HEK293 (cell line): ENCODE measurements around the gene GOLGA5.

ENCODE experiments used
- CTCF ChIA-PET: fragments of 350-600 bp; formaldehyde crosslinking; extraction: SDS; loops from one replicate; lab custom pipeline; 2021; ENCODE audit warnings: antibody characterized with exemption; lab: Yijun Ruan, JAX
- POLR2A ChIA-PET: fragments of 300-600 bp; formaldehyde crosslinking; extraction: SDS; loops from one replicate; lab custom pipeline; 2020; ENCODE audit warnings: antibody characterized with exemption, inconsistent platforms; lab: Yijun Ruan, JAX
- H3K27ac ChIP-seq: fragments of 200-500 bp; sonication (Bioruptor generic); 2 replicates; pipeline ENCODE4 v1.5.1; 2014; ENCODE audit warnings: low read depth, low read length, control low read depth, inconsistent platforms; ENCODE audit errors: extremely low read depth
- H3K36me3 ChIP-seq, 2 experiments: fragments of 200-500 bp in 1 of 2; sonication (Bioruptor generic) in 1 of 2; 1 replicate in 1 of 2; 2 replicates in 1 of 2; pipeline ENCODE4 v1.5.1; 2014 to 2017; ENCODE audit warnings: inconsistent platforms in 2 of 2, low read length in 2 of 2; ENCODE audit not compliant: control insufficient read depth in 2 of 2, insufficient read depth in 1 of 2
- H3K4me1 ChIP-seq: fragments of 200-500 bp; sonication (Bioruptor generic); 2 replicates; pipeline ENCODE4 v1.5.1; 2014; ENCODE audit warnings: mild to moderate bottlenecking, low read length, inconsistent platforms; ENCODE audit not compliant: control insufficient read depth, insufficient read depth
- H3K4me3 ChIP-seq: 2 replicates; pipeline ENCODE4 v1.5.1; 2011; ENCODE audit warnings: low read depth, mild to moderate bottlenecking, control low read depth, low read length, moderate library complexity
- H3K9me3 ChIP-seq: fragments of 200-500 bp; sonication (Bioruptor generic); 2 replicates; pipeline ENCODE4 v1.5.1; 2014; ENCODE audit warnings: low read depth, low read length, inconsistent platforms; ENCODE audit not compliant: control insufficient read depth, insufficient read depth
- GLI4 ChIP-seq: fragments of 450-650 bp; formaldehyde crosslinking; IDR thresholded peaks from 2 replicates; pipeline ENCODE4 v1.5.1; 2016; ENCODE audit warnings: missing biosample characterization, missing genetic modification characterization
- IKZF3 ChIP-seq: fragments of 450-650 bp; IDR thresholded peaks from 2 replicates; pipeline ENCODE4 v1.5.0; 2018; ENCODE audit warnings: missing biosample characterization, mild to moderate bottlenecking, missing genetic modification characterization, moderate library complexity
- KLF8 ChIP-seq: fragments of 450-650 bp; formaldehyde crosslinking; IDR thresholded peaks from 2 replicates; pipeline ENCODE4 v1.5.1; 2016; ENCODE audit warnings: missing biosample characterization, missing genetic modification characterization
- OVOL3 ChIP-seq: fragments of 450-650 bp; formaldehyde crosslinking; IDR thresholded peaks from 2 replicates; pipeline ENCODE4 v1.5.1; 2016; ENCODE audit warnings: missing biosample characterization, missing genetic modification characterization
- TCF7L2 ChIP-seq: IDR thresholded peaks from 2 replicates; pipeline ENCODE4 v1.6.1; 2011; ENCODE audit warnings: low read depth, mild to moderate bottlenecking, inconsistent platforms, low read length, moderate library complexity, borderline replicate concordance
- WT1 ChIP-seq: fragments of 450-650 bp; formaldehyde crosslinking; IDR thresholded peaks from 2 replicates; pipeline ENCODE4 v1.5.1; 2016; ENCODE audit warnings: missing biosample characterization, missing genetic modification characterization
- ZBTB20 ChIP-seq: fragments of 450-650 bp; formaldehyde crosslinking; IDR thresholded peaks from 2 replicates; pipeline ENCODE4 v1.5.1; 2016; ENCODE audit warnings: missing biosample characterization, missing genetic modification characterization
- ZEB2 ChIP-seq: fragments of 450-650 bp; formaldehyde crosslinking; IDR thresholded peaks from 2 replicates; pipeline ENCODE4 v1.5.1; 2016; ENCODE audit warnings: missing biosample characterization, missing genetic modification characterization
- ZIC2 ChIP-seq: fragments of 450-650 bp; formaldehyde crosslinking; IDR thresholded peaks from 2 replicates; pipeline ENCODE4 v1.5.1; 2016; ENCODE audit warnings: missing biosample characterization, missing genetic modification characterization
- ZNF114 ChIP-seq: fragments of 450-650 bp; formaldehyde crosslinking; IDR thresholded peaks from 2 replicates; pipeline ENCODE4 v1.5.0; 2017; ENCODE audit warnings: missing biosample characterization, missing genetic modification characterization
- ZNF146 ChIP-seq: fragments of 450-650 bp; formaldehyde crosslinking; IDR thresholded peaks from 2 replicates; pipeline ENCODE4 v1.5.1; 2016; ENCODE audit warnings: missing biosample characterization, missing genetic modification characterization
- ZNF169 ChIP-seq: fragments of 450-650 bp; formaldehyde crosslinking; IDR thresholded peaks from 2 replicates; pipeline ENCODE4 v1.5.1; 2016; ENCODE audit warnings: missing biosample characterization, missing genetic modification characterization
- ZNF175 ChIP-seq: fragments of 450-650 bp; formaldehyde crosslinking; IDR thresholded peaks from 2 replicates; pipeline ENCODE4 v1.5.1; 2016; ENCODE audit warnings: missing biosample characterization, missing genetic modification characterization
- ZNF223 ChIP-seq: fragments of 450-650 bp; formaldehyde crosslinking; IDR thresholded peaks from 2 replicates; pipeline ENCODE4 v1.5.1; 2016; ENCODE audit warnings: missing biosample characterization, missing genetic modification characterization
- ZNF266 ChIP-seq: fragments of 450-650 bp; formaldehyde crosslinking; IDR thresholded peaks from 2 replicates; pipeline ENCODE4 v1.5.1; 2016; ENCODE audit warnings: missing biosample characterization, missing genetic modification characterization, low read depth
- ZNF560 ChIP-seq: fragments of 450-650 bp; formaldehyde crosslinking; IDR thresholded peaks from 2 replicates; pipeline ENCODE4 v1.5.1; 2017; ENCODE audit warnings: missing biosample characterization, missing genetic modification characterization, borderline replicate concordance
- ZNF585B ChIP-seq: fragments of 450-650 bp; formaldehyde crosslinking; IDR thresholded peaks from 2 replicates; pipeline ENCODE4 v1.5.1; 2016; ENCODE audit warnings: missing biosample characterization, missing genetic modification characterization
- ZNF596 ChIP-seq: fragments of 450-650 bp; IDR thresholded peaks from 2 replicates; pipeline ENCODE4 v1.5.0; 2018; ENCODE audit warnings: missing biosample characterization, mild to moderate bottlenecking, missing genetic modification characterization, moderate library complexity
- ZNF654 ChIP-seq: fragments of 450-650 bp; formaldehyde crosslinking; IDR thresholded peaks from 2 replicates; pipeline ENCODE4 v1.5.1; 2016; ENCODE audit warnings: low read depth, missing biosample characterization, missing genetic modification characterization
- ZNF670 ChIP-seq: fragments of 450-650 bp; formaldehyde crosslinking; IDR thresholded peaks from 2 replicates; pipeline ENCODE4 v1.5.1; 2016; ENCODE audit warnings: missing biosample characterization, missing genetic modification characterization, low read depth
- TF ChIP-seq, protein P1 (sequence below): fragments of 450-650 bp; formaldehyde crosslinking; IDR thresholded peaks from 2 replicates; pipeline ENCODE4 v1.5.1; 2016; ENCODE audit warnings: missing biosample characterization, missing genetic modification characterization
- TF ChIP-seq, protein P2 (sequence below): fragments of 450-650 bp; formaldehyde crosslinking; IDR thresholded peaks from 2 replicates; pipeline ENCODE4 v1.5.1; 2017; ENCODE audit warnings: missing biosample characterization, missing genetic modification characterization
- TF ChIP-seq, protein P3 (sequence below): fragments of 450-650 bp; formaldehyde crosslinking; IDR thresholded peaks from 2 replicates; pipeline ENCODE4 v1.5.1; 2016; ENCODE audit warnings: missing biosample characterization, missing genetic modification characterization
- TF ChIP-seq, protein P4 (sequence below): fragments of 450-650 bp; formaldehyde crosslinking; IDR thresholded peaks from 2 replicates; pipeline ENCODE4 v1.5.1; 2016; ENCODE audit warnings: missing biosample characterization, missing genetic modification characterization

Gene GOLGA5

DNA sequence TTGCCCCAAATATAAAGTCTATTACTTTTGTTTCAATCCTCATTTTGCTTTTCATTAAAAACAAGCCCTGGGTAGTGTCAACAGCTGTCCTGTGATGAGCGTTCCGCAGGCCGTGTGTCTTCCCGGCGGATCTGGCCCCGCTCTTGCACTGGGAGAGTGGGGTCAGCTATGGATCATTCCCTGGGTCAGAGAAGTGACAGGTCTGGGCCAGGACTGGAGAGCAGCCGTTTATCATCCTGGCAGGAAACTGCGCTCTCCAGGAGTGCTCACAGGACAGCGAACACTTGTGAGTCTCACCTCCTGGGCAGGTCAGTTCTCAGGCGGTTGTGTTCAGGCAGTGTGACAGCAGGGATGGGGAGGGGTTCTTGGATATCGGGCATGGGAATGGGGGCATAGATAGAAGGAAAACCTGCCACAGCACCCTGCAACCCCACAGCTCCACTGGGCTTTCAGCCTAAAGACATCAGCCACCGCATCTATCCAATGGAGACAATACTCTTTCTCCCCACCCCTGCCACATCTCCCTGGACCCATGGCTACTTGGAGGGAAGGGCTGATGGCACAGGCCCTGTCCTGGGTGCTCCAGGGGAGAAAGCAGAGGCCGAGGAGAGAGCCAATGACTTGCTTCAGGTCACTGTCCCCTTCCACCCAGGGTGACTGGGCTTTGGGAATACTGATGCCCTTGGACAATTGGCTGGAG is 81.0 kb downstream of the GOLGA5 start (continued):
- TF ChIP-seq ZBTB20: no peak
- TF ChIP-seq, protein P1, sequence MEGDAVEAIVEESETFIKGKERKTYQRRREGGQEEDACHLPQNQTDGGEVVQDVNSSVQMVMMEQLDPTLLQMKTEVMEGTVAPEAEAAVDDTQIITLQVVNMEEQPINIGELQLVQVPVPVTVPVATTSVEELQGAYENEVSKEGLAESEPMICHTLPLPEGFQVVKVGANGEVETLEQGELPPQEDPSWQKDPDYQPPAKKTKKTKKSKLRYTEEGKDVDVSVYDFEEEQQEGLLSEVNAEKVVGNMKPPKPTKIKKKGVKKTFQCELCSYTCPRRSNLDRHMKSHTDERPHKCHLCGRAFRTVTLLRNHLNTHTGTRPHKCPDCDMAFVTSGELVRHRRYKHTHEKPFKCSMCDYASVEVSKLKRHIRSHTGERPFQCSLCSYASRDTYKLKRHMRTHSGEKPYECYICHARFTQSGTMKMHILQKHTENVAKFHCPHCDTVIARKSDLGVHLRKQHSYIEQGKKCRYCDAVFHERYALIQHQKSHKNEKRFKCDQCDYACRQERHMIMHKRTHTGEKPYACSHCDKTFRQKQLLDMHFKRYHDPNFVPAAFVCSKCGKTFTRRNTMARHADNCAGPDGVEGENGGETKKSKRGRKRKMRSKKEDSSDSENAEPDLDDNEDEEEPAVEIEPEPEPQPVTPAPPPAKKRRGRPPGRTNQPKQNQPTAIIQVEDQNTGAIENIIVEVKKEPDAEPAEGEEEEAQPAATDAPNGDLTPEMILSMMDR (tag by site-specific recombination): no peak
- TF ChIP-seq WT1 (tag by site-specific recombination): no peak
- TF ChIP-seq ZEB2 (tag by site-specific recombination): no peak

DNA sequence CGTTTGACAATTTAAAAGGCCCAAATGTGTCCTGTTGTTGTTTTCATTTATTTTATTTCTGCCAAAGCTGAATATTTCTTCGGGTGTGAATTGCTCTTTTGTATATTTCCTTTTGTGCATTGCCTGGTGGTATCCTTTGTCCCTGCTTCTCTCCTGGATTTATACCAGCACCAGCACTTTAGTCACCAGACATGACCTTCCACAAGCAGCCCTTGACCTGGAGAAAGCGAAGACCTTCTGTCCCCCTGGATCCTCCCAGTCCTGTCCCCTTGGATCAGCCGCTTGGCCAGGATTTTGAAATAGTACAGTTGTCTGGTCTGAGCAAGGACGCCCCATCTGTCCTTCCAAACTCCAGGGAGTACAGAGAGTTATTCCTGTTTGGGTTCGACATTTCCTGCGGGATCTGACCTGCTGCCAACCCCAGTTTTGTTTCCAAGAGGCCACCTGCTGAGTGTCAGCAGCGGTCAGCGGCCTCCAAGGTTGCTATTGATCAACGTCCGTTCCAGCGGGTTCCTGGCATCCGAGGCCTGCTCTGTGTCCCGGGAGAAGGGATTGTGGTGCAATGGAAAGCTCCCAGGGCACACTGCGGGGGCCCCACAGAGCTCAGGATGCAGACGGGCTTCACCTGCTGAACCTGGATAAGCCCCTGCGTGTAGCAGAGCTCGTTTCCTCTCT is 83.8 kb downstream of the GOLGA5 start:
- ChIA-PET POLR2A (no interaction called here), CTCF (no interaction called here)
- Histone ChIP-seq H3K36me3 (no peaks in the 10 kb centered on the region), H3K4me3 (no peak overlapping the region), H3K9me3 (no peaks in the 10 kb centered on the region), H3K27ac (no peak overlapping the region), H3K4me1 (no peaks in the 10 kb centered on the region)
- TF ChIP-seq ZNF585B (tag by site-specific recombination): peak; percentile 51
- TF ChIP-seq GLI4 (tag by site-specific recombination): no peak
- no peak for TF ChIP-seq ZNF670 (tag by site-specific recombination)
- TF ChIP-seq ZIC2 (tag by site-specific recombination): 0 out of 2 replicates have a peak, but pooled peaks have one; percentile 16

DNA sequence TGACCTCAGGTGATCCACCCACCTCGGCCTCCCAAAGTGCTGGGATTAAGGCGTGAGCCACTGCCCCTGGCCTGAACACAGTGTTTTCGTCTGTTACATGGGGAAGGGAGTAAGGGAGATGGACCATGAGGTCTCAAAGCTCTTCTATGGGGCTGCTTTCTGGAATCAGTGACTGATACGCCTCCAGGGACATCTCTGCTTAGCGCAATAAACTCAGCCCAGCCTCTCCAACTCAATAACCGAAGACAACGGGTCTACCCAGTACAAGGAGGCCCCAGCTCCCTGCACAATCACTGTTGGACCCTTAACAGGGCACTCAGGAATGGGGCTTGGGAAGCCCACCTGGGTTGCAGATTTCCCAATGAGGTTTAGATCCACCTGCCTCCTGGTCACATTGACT is 86.2 kb downstream of the GOLGA5 start:
- ChIA-PET CTCF (interaction anchor here (0.5 to 1.2 kb wide), 9 partner anchors 11 to 358 kb away, joined by 3 to 5 read pairs (median 3); partner anchors contain the start of genes GON7 and UBR7), POLR2A (no interaction called here)
- Histone ChIP-seq H3K36me3 (no peaks in the 10 kb centered on the region), H3K4me1 (no peaks in the 10 kb centered on the region), H3K4me3 (no peak overlapping the region), H3K9me3 (no peaks in the 10 kb centered on the region), H3K27ac (no peak overlapping the region)
- TF ChIP-seq ZNF146 (tag by site-specific recombination) (no peak), ZNF169 (no peak), ZNF114 (tag by site-specific recombination) (no peak), ZNF223 (no peak), ZNF266 (tag by site-specific recombination) (no peak), ZNF596 (tag by site-specific recombination) (no peak), IKZF3 (tag by site-specific recombination) (no peak), OVOL3 (tag by site-specific recombination) (no peak), ZNF654 (tag by site-specific recombination) (no peak), KLF8 (no peak), ZNF175 (tag by site-specific recombination) (no peak), TCF7L2 (no peak), ZNF560 (tag by site-specific recombination) (no peak)
- TF ChIP-seq, protein P2, sequence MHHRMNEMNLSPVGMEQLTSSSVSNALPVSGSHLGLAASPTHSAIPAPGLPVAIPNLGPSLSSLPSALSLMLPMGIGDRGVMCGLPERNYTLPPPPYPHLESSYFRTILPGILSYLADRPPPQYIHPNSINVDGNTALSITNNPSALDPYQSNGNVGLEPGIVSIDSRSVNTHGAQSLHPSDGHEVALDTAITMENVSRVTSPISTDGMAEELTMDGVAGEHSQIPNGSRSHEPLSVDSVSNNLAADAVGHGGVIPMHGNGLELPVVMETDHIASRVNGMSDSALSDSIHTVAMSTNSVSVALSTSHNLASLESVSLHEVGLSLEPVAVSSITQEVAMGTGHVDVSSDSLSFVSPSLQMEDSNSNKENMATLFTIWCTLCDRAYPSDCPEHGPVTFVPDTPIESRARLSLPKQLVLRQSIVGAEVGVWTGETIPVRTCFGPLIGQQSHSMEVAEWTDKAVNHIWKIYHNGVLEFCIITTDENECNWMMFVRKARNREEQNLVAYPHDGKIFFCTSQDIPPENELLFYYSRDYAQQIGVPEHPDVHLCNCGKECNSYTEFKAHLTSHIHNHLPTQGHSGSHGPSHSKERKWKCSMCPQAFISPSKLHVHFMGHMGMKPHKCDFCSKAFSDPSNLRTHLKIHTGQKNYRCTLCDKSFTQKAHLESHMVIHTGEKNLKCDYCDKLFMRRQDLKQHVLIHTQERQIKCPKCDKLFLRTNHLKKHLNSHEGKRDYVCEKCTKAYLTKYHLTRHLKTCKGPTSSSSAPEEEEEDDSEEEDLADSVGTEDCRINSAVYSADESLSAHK: no peak
- TF ChIP-seq, protein P3, sequence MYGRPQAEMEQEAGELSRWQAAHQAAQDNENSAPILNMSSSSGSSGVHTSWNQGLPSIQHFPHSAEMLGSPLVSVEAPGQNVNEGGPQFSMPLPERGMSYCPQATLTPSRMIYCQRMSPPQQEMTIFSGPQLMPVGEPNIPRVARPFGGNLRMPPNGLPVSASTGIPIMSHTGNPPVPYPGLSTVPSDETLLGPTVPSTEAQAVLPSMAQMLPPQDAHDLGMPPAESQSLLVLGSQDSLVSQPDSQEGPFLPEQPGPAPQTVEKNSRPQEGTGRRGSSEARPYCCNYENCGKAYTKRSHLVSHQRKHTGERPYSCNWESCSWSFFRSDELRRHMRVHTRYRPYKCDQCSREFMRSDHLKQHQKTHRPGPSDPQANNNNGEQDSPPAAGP (tag by site-specific recombination): no peak
- TF ChIP-seq, protein P4, sequence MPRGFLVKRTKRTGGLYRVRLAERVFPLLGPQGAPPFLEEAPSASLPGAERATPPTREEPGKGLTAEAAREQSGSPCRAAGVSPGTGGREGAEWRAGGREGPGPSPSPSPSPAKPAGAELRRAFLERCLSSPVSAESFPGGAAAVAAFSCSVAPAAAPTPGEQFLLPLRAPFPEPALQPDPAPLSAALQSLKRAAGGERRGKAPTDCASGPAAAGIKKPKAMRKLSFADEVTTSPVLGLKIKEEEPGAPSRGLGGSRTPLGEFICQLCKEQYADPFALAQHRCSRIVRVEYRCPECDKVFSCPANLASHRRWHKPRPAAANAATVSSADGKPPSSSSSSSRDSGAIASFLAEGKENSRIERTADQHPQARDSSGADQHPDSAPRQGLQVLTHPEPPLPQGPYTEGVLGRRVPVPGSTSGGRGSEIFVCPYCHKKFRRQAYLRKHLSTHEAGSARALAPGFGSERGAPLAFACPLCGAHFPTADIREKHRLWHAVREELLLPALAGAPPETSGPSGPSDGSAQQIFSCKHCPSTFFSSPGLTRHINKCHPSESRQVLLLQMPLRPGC (tag by site-specific recombination): no peak
